Astrocyte of the spinal cord (primary cell): ENCODE results near the gene RUNX1.
A peak's percentile ranks its signal among the peaks of the same experiment; 100 is the strongest.

Experiments used
- DNase-seq: peaks from one replicate; pipeline ENCODE4 v3.0.0; 2011; ENCODE audit warnings: low read depth, low spot score
- H3K4me3 ChIP-seq: 2 replicates; pipeline ENCODE4 v1.5.1; 2011; ENCODE audit warnings: low read depth, mild to moderate bottlenecking, low read length, moderate library complexity
- CTCF ChIP-seq: IDR thresholded peaks from 2 replicates; pipeline ENCODE4 v1.5.1; 2012; ENCODE audit warnings: low read depth, mild to moderate bottlenecking, low read length, inconsistent platforms
- in situ Hi-C: cut with HindIII; loops from 2 replicates; pipeline ENCODE4 v1.10.0; 2017; ENCODE audit warnings: low sequenced_read_pairs

The RUNX1 gene

GRCh38 chr21:34774750-34775149, 274.4 kb downstream of the RUNX1 start:
- TF ChIP-seq CTCF: no peak
- in situ Hi-C loops: no loop called here
- no peak for DNase-seq
- H3K4me3 ChIP-seq: no peak overlapping the region

DNA sequence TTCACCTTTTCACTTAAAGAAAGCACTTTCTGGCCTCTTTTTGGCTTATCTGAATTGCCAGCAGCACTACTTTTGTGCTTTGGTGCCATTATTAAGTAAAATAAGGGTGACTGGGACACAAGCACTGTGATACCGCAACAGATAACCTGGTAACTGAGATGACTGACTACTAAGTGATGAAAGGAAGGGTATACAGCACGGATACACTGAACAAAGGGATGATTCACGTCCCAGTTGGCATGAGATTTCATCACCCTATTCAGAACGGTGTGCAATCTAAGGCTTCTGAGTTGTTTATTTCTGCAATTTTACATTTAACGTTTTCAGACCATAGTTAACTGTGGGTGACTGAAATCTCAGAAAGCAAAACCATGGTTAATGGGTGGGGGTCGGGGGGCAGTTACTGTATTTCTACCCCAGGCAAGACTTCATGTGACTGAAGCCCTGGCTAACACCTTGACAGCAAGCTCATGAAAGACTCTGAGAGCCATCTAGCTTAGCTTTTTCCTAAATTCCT, 277.5 kb downstream of the RUNX1 start:
- in situ Hi-C loops: no loop called here
- TF ChIP-seq CTCF: no peak
- peak; percentile 60 for DNase-seq
- H3K4me3 ChIP-seq: no peak overlapping the region

DNA sequence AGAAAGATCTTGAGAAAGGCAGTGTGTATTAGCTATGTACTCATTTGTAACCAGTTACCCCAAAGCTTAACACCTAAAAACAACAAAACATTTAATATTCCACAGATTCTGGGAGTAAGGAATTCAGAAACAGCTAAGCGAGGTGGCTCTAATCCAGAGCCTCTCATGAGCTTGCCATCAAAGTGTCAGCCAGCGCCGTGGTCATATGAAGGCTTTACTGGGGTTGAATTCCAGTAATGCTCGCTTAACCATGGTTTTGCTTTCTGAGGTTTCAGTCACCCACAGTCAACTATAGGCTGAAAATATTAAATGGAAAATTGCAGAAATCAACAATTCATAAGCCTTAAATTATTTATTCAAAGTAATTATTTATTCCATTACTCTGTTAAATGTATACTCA, 278.5 kb downstream of the RUNX1 start:
- H3K4me3 ChIP-seq: no peak overlapping the region
- in situ Hi-C loops: no loop called here
- DNase-seq: no peak
- TF ChIP-seq CTCF: no peak

DNA sequence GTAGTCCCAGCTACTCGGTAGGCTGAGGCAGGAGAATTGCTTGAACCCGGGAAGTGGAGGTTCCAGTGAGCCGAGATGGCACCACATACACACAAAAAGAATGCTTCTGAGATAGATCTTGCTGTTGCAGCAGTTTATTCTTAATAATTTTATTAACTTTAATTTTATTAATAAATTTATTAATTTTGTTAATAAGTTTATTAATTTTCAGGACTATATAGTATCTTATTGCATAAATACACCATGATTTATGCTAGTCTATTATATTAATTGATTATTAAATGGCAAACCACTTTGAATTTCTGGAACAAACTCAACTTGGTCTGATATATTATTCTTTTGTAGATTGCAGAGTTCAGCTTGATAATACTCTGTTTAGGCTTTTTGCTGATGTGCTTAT, 280.8 kb downstream of the RUNX1 start:
- in situ Hi-C loops: no loop called here
- TF ChIP-seq CTCF: no peak
- no peak overlapping the region for H3K4me3 ChIP-seq
- DNase-seq: no peak

GRCh38 chr21:34766862-34767261, 282.2 kb downstream of the RUNX1 start:
- no peak for DNase-seq

DNA sequence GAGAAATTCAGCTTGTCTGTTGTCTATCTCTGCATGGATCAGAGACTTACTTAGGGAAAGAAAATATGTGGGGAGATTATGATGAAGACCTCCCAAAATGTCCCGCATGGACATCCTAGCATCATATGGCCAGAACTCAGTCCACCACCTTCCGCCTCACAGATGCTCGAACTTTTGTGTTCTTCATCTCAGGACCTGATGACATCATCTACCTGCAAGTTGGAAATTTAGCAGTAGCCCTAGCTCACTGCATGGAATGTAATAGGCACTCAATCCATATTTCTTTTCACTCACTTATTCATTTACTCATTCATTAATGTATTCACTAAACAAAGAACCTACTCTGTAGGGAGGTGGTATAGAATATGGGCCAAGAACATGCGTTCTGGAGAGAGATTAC, 283.5 kb downstream of the RUNX1 start:
- no peak for DNase-seq
- TF ChIP-seq CTCF: no peak
- in situ Hi-C loops: no loop called here
- no peak overlapping the region for H3K4me3 ChIP-seq

More at GRCh38 chr21:34766862-34767261, 282.2 kb downstream of the RUNX1 start:
- in situ Hi-C loops: no loop called here
- H3K4me3 ChIP-seq: no peak overlapping the region
- TF ChIP-seq CTCF: no peak
